ENCODE results near the gene SDSL. TPM values are rescaled to one million over a fixed set of nuclear protein-coding genes. Genes with fewer than 3 reads are reported as not detected.

The SDSL gene
- total RNA-seq, 2 donors from 2014 or later = 14.2 to 35.2 TPM

DNA sequence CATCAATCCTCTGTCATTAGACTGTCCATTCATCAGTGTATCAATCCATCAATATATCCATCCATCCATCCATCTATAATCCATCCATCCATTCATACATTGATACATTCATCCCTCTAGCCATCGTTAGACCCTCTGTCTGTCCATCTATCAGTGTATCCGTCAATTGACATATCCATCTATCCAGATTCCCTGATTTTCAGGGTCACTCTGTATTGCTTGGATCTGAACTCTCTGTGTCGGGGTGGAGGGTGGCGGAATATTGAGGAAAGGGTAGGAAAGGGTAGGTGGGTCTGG is 17.1 kb downstream of the SDSL start:
- intact Hi-C loops (cut with DNase I) = no loop called here
- no peak overlapping the region for H3K9ac ChIP-seq (ENCODE audit: low read depth in 2 of 2, low read length in 2 of 2)
- H3K4me3 ChIP-seq = no peak overlapping the region
- TF ChIP-seq CTCF (IDR thresholded peaks at IDR 0.05) = no peak
- H3K27me3 ChIP-seq = no peaks in the 10 kb centered on the region
- H3K36me3 ChIP-seq = no peaks in the 10 kb centered on the region
- no peaks in the 10 kb centered on the region for H3K4me1 ChIP-seq
- no peaks in the 10 kb centered on the region for H3K9me3 ChIP-seq
- no peak overlapping the region for H3K27ac ChIP-seq
- no peak for DNase-seq

DNA sequence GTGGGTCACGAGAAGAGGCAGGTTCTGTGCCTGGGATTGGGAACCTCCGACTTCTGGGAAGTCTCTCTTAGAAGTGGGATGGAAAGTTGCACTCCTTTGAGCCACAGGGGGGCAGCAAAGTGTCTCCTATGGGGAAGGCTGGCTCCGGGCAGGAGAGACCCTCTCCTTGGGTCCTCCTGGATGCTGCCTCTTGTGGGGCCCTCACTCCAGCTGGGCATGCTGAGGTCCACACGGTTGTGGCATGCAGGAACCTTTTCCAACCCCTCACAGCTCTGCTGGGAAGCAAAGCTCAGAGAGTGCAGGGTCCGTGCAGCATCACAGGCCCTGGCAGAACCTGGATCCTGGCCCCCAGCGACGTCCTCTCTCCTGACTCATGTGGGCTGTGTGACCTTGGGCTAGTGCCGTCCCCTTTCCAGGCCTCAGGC is 17.4 kb downstream of the SDSL start:
- H3K27me3 ChIP-seq = no peaks in the 10 kb centered on the region
- no peak for DNase-seq
- intact Hi-C loops (cut with DNase I) = no loop called here

DNA sequence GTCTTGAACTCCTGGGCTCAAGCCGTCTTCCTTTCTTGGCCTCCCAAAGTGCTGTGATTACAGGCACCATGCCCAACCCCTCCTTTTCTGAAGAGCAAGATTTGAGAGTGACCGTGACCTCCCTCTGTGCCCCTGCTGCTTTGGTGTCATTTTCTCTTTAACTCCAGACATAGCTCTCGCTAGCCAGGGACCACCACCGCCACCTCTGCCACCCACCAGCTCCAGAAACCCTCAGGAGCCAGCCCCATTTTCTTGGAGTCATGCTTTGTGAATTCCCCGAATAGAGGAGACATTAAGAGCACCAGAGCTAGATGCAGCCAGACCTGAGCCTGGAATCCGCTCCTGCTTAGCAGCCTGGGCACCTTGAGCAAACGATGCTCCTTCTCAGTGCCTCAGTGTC is 18.2 kb downstream of the SDSL start:
- H3K9ac ChIP-seq (ENCODE audit: low read depth in 2 of 2, low read length in 2 of 2) = no peak overlapping the region
- no peaks in the 10 kb centered on the region for H3K36me3 ChIP-seq
- intact Hi-C loops (cut with DNase I) = no loop called here
- H3K27me3 ChIP-seq = no peaks in the 10 kb centered on the region
- DNase-seq = no peak
- no peaks in the 10 kb centered on the region for H3K9me3 ChIP-seq
- H3K27ac ChIP-seq = no peak overlapping the region
- H3K4me1 ChIP-seq = no peaks in the 10 kb centered on the region
- no peak overlapping the region for H3K4me3 ChIP-seq
- TF ChIP-seq CTCF (IDR thresholded peaks at IDR 0.05) = no peak

More for the DNA sequence above, 17.4 kb downstream of the SDSL start:
- Histone ChIP-seq H3K27ac (no peak overlapping the region), H3K9me3 (no peaks in the 10 kb centered on the region), H3K4me3 (no peak overlapping the region), H3K4me1 (no peaks in the 10 kb centered on the region), H3K36me3 (no peaks in the 10 kb centered on the region), H3K9ac (ENCODE audit: low read depth in 2 of 2, low read length in 2 of 2) (no peak overlapping the region)
- peak; percentile 39 for TF ChIP-seq CTCF (IDR thresholded peaks at IDR 0.05)

GRCh38 chr12:113440947-113441782 is 19.0 kb downstream of the SDSL start:
- H3K4me1 ChIP-seq = no peaks in the 10 kb centered on the region
- intact Hi-C loops (cut with DNase I) = no loop called here
- H3K9ac ChIP-seq (ENCODE audit: low read depth in 2 of 2, low read length in 2 of 2) = no peak overlapping the region
- H3K36me3 ChIP-seq = no peaks in the 10 kb centered on the region
- TF ChIP-seq CTCF (IDR thresholded peaks at IDR 0.05) = no peak
- H3K27ac ChIP-seq = no peak overlapping the region
- H3K4me3 ChIP-seq = no peak overlapping the region
- no peaks in the 10 kb centered on the region for H3K27me3 ChIP-seq
- H3K9me3 ChIP-seq = no peaks in the 10 kb centered on the region
- DNase-seq = no peak

DNA sequence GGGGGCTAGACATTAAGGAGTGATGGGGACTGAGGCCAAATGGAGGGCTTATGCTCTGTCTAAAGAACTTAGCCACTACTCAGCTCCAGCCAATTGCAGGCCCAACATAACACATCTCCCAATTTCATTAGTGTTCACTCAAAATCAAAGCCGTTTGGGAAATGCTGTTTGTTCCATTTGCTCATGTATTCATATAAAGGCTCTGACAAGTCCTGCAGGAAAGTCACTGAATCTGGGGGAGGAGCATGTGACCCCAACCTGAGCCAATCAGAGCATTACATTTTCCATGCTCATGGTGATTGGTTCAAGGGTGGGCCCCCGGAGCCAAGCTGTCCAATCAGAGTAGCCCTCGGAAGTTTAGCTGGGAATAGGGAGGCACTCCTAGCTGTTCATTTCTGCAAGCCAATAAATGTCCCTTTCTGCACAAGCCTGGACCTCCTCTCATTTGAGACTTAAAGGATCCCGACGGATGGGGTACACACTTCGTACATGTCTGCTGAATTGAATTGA is 20.9 kb downstream of the SDSL start:
- H3K4me3 ChIP-seq = no peak overlapping the region
- DNase-seq = no peak
- H3K9me3 ChIP-seq = no peaks in the 10 kb centered on the region
- no peak for TF ChIP-seq CTCF (IDR thresholded peaks at IDR 0.05)
- H3K4me1 ChIP-seq = no peaks in the 10 kb centered on the region
- no peak overlapping the region for H3K9ac ChIP-seq (ENCODE audit: low read depth in 2 of 2, low read length in 2 of 2)
- H3K36me3 ChIP-seq = no peaks in the 10 kb centered on the region
- H3K27me3 ChIP-seq = no peaks in the 10 kb centered on the region
- H3K27ac ChIP-seq = no peak overlapping the region
- intact Hi-C loops (cut with DNase I) = no loop called here

Measured in colonic mucosa (tissue), 4 donors.